Endothelial cell of umbilical vein (primary cell): ENCODE data around the gene SULT2A1. TPM values are rescaled to one million over a fixed set of nuclear protein-coding genes. Genes with fewer than 3 reads are reported as not detected.

Experiments used
- BruUV-seq: library from RNA; stranded (reverse); fragments of 400-500 nt; replicated peaks from 2 replicates; lab custom pipeline; 2021; lab: Mats Ljungman, UMichigan
- CTCF ChIA-PET: fragments of 300-600, 350-600 bp; sonication (Branson Sonifier 250); formaldehyde crosslinking; loops from one replicate; lab custom pipeline; 2021; ENCODE audit warnings: antibody characterized with exemption, inconsistent platforms; lab: Charles Lee
- POLR2A ChIA-PET: fragments of 300-600, 350-600 bp; sonication (Branson Sonifier 250); formaldehyde crosslinking; loops from one replicate; lab custom pipeline; 2021; ENCODE audit warnings: antibody characterized with exemption, inconsistent platforms; lab: Charles Lee
- DNase-seq: peaks from one replicate; pipeline ENCODE4 v3.0.0-alpha.2; 2011; ENCODE audit warnings: low read depth, low spot score
- FAIRE-seq: peaks from 2 replicates; lab custom pipeline; 2011; peaks lifted over from hg19 to GRCh38; lab: Jason Lieb, UNC
- H2AFZ ChIP-seq: 2 replicates; pipeline ENCODE4 v1.6.0; 2012; ENCODE audit warnings: low read depth, low read length, control low read depth, inconsistent platforms
- H3K27ac ChIP-seq: 2 replicates; pipeline ENCODE4 v1.5.1; 2011; ENCODE audit warnings: low read depth, mild to moderate bottlenecking, control low read depth, low read length, moderate library complexity; ENCODE audit not compliant: insufficient read depth
- H3K27me3 ChIP-seq, 2 experiments: 2 replicates each; pipeline versions ENCODE4 v1.6.0 to v1.6.1; 2011; ENCODE audit warnings: low read length in 2 of 2, mixed read lengths in 1 of 2; ENCODE audit not compliant: control insufficient read depth in 2 of 2, insufficient read depth in 2 of 2
- H3K36me3 ChIP-seq, 2 experiments: 2 replicates in 1 of 2; 3 replicates in 1 of 2; pipeline ENCODE4 v1.5.1; 2011; ENCODE audit warnings: low read length in 2 of 2, mild to moderate bottlenecking in 1 of 2, moderate library complexity in 1 of 2; ENCODE audit not compliant: control insufficient read depth in 2 of 2, insufficient read depth in 2 of 2; ENCODE audit errors: extremely low read depth in 1 of 2
- H3K4me1 ChIP-seq: 3 replicates; pipeline ENCODE4 v1.5.1; 2011; ENCODE audit warnings: mild to moderate bottlenecking, low read length; ENCODE audit not compliant: control insufficient read depth, insufficient read depth; ENCODE audit errors: extremely low read depth
- H3K4me2 ChIP-seq: 2 replicates; pipeline ENCODE4 v1.6.1; 2011; ENCODE audit warnings: low read length, control low read depth, mixed read lengths; ENCODE audit not compliant: insufficient read depth
- H3K4me3 ChIP-seq, 3 experiments: fragments of 200-600 bp in 1 of 3; sonication (generic), shearing (Covaris generic) in 1 of 3; replicated peaks in 1 of 3; 2 replicates each; pipeline ENCODE4 v1.5.1; 2011 to 2016; ENCODE audit warnings: control low read depth in 3 of 3, low read length in 3 of 3, mild to moderate bottlenecking in 2 of 3, inconsistent platforms in 1 of 3, low read depth in 1 of 3, moderate library complexity in 1 of 3; ENCODE audit not compliant: insufficient read depth in 1 of 3
- H3K79me2 ChIP-seq: 2 replicates; pipeline ENCODE4 v1.6.0; 2012; ENCODE audit warnings: low read length, inconsistent platforms; ENCODE audit not compliant: control insufficient read depth, insufficient read depth
- H3K9ac ChIP-seq: replicated peaks from 2 replicates; pipeline ENCODE3; 2011; ENCODE audit warnings: low read length, control low read depth; ENCODE audit not compliant: insufficient read depth; ENCODE audit errors: extremely low read depth
- H3K9me1 ChIP-seq: replicated peaks from 3 replicates; pipeline ENCODE4 v1.6.0; 2011; ENCODE audit warnings: mild to moderate bottlenecking, low read length; ENCODE audit not compliant: control insufficient read depth, insufficient read depth; ENCODE audit errors: extremely low read depth
- H3K9me3 ChIP-seq: replicated peaks from 2 replicates; pipeline ENCODE4 v1.5.1; 2012; ENCODE audit warnings: low read length, inconsistent platforms; ENCODE audit not compliant: control insufficient read depth, insufficient read depth
- H4K20me1 ChIP-seq: replicated peaks from 2 replicates; pipeline ENCODE3; 2011; ENCODE audit warnings: mild to moderate bottlenecking, low read length; ENCODE audit not compliant: control insufficient read depth, insufficient read depth; ENCODE audit errors: extremely low read depth
- CTCF ChIP-seq, 2 donors: IDR thresholded peaks; 1 replicate in 1 of 2; 2 replicates in 1 of 2; pipeline ENCODE4 v1.5.1; 2011; ENCODE audit warnings: low read length in 2 of 2, mild to moderate bottlenecking in 2 of 2, moderate library complexity in 2 of 2, control low read depth in 1 of 2, inconsistent platforms in 1 of 2, low read depth in 1 of 2; ENCODE audit not compliant: insufficient read depth in 1 of 2; ENCODE audit errors: extremely low read depth in 1 of 2
- EZH2 ChIP-seq: IDR thresholded peaks from 2 replicates; pipeline ENCODE4 v1.6.1; 2012; ENCODE audit warnings: borderline replicate concordance, low read depth, mild to moderate bottlenecking, moderate library complexity, low read length, inconsistent platforms; ENCODE audit not compliant: severe bottlenecking
- FOS ChIP-seq: IDR thresholded peaks from 2 replicates; pipeline ENCODE4 v1.6.1; 2011; ENCODE audit warnings: mild to moderate bottlenecking, low read length, moderate library complexity, borderline replicate concordance; ENCODE audit not compliant: insufficient read depth
- GATA2 ChIP-seq: IDR thresholded peaks from 2 replicates; pipeline ENCODE4 v1.7.0; 2011; ENCODE audit warnings: low read depth, mild to moderate bottlenecking, moderate library complexity, mixed read lengths, low read length; ENCODE audit not compliant: insufficient read length, insufficient read depth
- JUN ChIP-seq: IDR thresholded peaks from 2 replicates; pipeline ENCODE4 v1.6.1; 2011; ENCODE audit warnings: borderline replicate concordance, low read depth; ENCODE audit not compliant: insufficient read length, insufficient read depth
- MAX ChIP-seq: IDR thresholded peaks from 2 replicates; pipeline ENCODE4 v1.6.1; 2011; ENCODE audit not compliant: insufficient read depth, insufficient read length
- MYC ChIP-seq: IDR thresholded peaks from one replicate; pipeline ENCODE4 v1.6.1; 2011; ENCODE audit warnings: mild to moderate bottlenecking, low read depth, low read length
- POLR2A ChIP-seq: IDR thresholded peaks from 2 replicates; pipeline ENCODE4 v1.6.1; 2012; ENCODE audit warnings: low read depth, mild to moderate bottlenecking, control low read depth, low read length
- POLR2AphosphoS5 ChIP-seq: IDR thresholded peaks from 2 replicates; pipeline ENCODE4 v1.6.1; 2012; ENCODE audit warnings: low read depth, mild to moderate bottlenecking, control low read depth, low read length, moderate library complexity; ENCODE audit not compliant: insufficient read depth
- dilution Hi-C: fragments of 300-500 bp; cut with MboI; formaldehyde crosslinking; loops from one replicate; pipeline ENCODE4 v1.15.0; 2019; ENCODE audit warnings: low sequenced_read_pairs; ENCODE audit not compliant: extremely low pct_ligation_motif_present
- intact Hi-C: fragments of 100-400 bp; cut with micrococcal nuclease; formaldehyde crosslinking; loops from one replicate; pipeline ENCODE4 v1.10.0; 2022
- polyA plus RNA-seq, 4 experiments: library from polyadenylated mRNA; depleted of rRNA in 3 of 4; stranded (reverse) in 3 of 4; unstranded in 1 of 4; fragments of >200 nt; gene quantifications; 2 replicates each; pipeline versions ENCODE4 v1.2.1 to v1.2.3, GENCODE V29; 2011 to 2012; ENCODE audit warnings: missing spikeins in 1 of 4
- total RNA-seq: library from RNA; stranded (reverse); gene quantifications from 2 replicates; pipeline ENCODE4 v1.2.3, GENCODE V29; 2021

SULT2A1 gene
- total and polyA plus RNA-seq, 2 donors (not counting 3 experiments of a cell fraction or from before 2014, with no cell fraction given): not detected

- Histone ChIP-seq H3K9me1 (no peaks in the 10 kb centered on the region), H3K9me3 (no peaks in the 10 kb centered on the region), H3K4me2 (no peak overlapping the region), H3K4me1 (no peaks in the 10 kb centered on the region), H4K20me1 (no peaks in the 10 kb centered on the region), H3K4me3 (no peak overlapping the region), H3K79me2 (no peaks in the 10 kb centered on the region), H3K27ac (no peak overlapping the region), H3K9ac (no peak overlapping the region), H3K36me3 (no peaks in the 10 kb centered on the region), H2AFZ (peak overlapping the region; percentile 70), H3K27me3 (no peaks in the 10 kb centered on the region)
- ChIA-PET CTCF (interaction anchor here (1.2 to 5.1 kb wide), 13 partner anchors 10 to 427 kb away, joined by 3 to 29 read pairs (median 5); no protein-coding TSS in a partner anchor), POLR2A (no interaction called here)
- intact Hi-C loops: loop anchor here (1.0 kb wide), 2 partner anchors 50 to 73 kb away; no protein-coding TSS in a partner anchor
- FAIRE-seq (peak; percentile 72), DNase-seq (peak; percentile 65)
- dilution Hi-C loops: no loop called here
- BruUV-seq: no TSS peak
- TF ChIP-seq CTCF (IDR thresholded peaks at IDR 0.05; ENCODE audit: extremely low read depth in 1 of 2, insufficient read depth in 1 of 2, low read depth in 1 of 2, low read length in 2 of 2) (peak; percentile 92 to 97), MAX (no peak), POLR2A (no peak), EZH2 (no peak)
Measured at GRCh38 chr19:47863514-47863936, 22.6 kb downstream of the SULT2A1 start.

DNA sequence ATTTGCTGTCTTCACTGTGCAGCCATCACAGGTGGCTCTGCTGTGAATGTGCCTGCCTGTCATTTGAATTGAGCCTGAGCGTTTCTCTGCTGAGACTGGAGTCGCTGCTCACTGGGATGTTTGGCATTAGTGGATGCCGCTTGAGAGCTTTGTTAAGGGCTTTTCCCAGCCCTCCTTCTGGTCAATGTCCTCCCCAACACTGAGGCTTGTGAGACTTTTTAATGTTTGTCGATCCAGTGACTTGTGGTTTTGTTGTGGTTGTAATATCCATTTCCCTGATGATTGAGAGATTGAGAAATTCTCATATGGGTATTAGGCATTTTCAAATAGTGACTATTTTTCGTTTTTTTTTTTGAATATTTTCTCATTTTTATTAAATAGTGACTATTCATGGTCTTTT lies 24.5 kb downstream of the SULT2A1 start:
- Histone ChIP-seq H3K4me3 (no peak overlapping the region), H4K20me1 (no peaks in the 10 kb centered on the region), H3K9me3 (no peaks in the 10 kb centered on the region), H3K27me3 (no peaks in the 10 kb centered on the region), H3K27ac (no peak overlapping the region), H3K4me1 (no peaks in the 10 kb centered on the region), H2AFZ (no peak overlapping the region), H3K79me2 (no peaks in the 10 kb centered on the region), H3K9me1 (no peaks in the 10 kb centered on the region), H3K9ac (no peak overlapping the region), H3K36me3 (no peaks in the 10 kb centered on the region), H3K4me2 (no peak overlapping the region)
- CTCF ChIA-PET: interaction anchor here (0.5 kb wide), 1 partner anchor 51 kb away, joined by 3 read pairs; no protein-coding TSS in a partner anchor
- BruUV-seq: no TSS peak
- intact Hi-C loops: no loop called here
- dilution Hi-C loops: no loop called here
- no peak for TF ChIP-seq JUN
- TF ChIP-seq CTCF (IDR thresholded peaks at IDR 0.05; ENCODE audit: extremely low read depth in 1 of 2, insufficient read depth in 1 of 2, low read depth in 1 of 2, low read length in 2 of 2): no peak
- no peak for TF ChIP-seq MYC
- TF ChIP-seq MAX: no peak
- no peak for TF ChIP-seq POLR2AphosphoS5
- no peak for TF ChIP-seq FOS
- TF ChIP-seq GATA2: no peak
- no peak for TF ChIP-seq EZH2
- TF ChIP-seq POLR2A: no peak
- POLR2A ChIA-PET: no interaction called here
- FAIRE-seq (no peak), DNase-seq (no peak)
